AG08395 (cell line): ENCODE measurements around the gene CXCL3.
A peak's percentile ranks its signal among the peaks of the same experiment; 100 is the strongest.
"Not testable (repeated sequence)": the region's sequence is repeated elsewhere in the genome, so short reads cannot be mapped to it uniquely, and the experiment has no call there.

ENCODE experiments used
- DNase-seq: peaks from one replicate; pipeline ENCODE4 v3.0.0; 2012; ENCODE audit warnings: mixed read lengths, low spot score

Gene CXCL3

GRCh38 chr4:74038425-74039314 is at the start of gene CXCL3:
Gene CXCL3, minus strand, starts transcription at chr4:74038689. Its CDS starts 78 bp downstream, at chr4:74038611.
- DNase-seq = peak; percentile 52

- no peak for DNase-seq
These were observed 49.0 kb upstream of the CXCL3 start for GRCh38 chr4:74087481-74087880.

- no peak for DNase-seq
These were observed 47.2 kb upstream of the CXCL3 start for GRCh38 chr4:74085669-74086068.

GRCh38 chr4:74084984-74085383 is 46.5 kb upstream of the CXCL3 start:
- no peak for DNase-seq

- DNase-seq = no peak
These were observed 45.1 kb upstream of the CXCL3 start for GRCh38 chr4:74083546-74083945.

- DNase-seq = no peak
These were observed 42.5 kb upstream of the CXCL3 start for GRCh38 chr4:74081035-74081434.

GRCh38 chr4:74080351-74080750 is 41.9 kb upstream of the CXCL3 start:
- DNase-seq = not testable (repeated sequence)

- not testable (repeated sequence) for DNase-seq
These were observed 40.5 kb upstream of the CXCL3 start for GRCh38 chr4:74079024-74079423.

- no peak for DNase-seq
These were observed 34.9 kb upstream of the CXCL3 start for GRCh38 chr4:74073358-74073757.

- no peak for DNase-seq
These were observed 34.2 kb upstream of the CXCL3 start for GRCh38 chr4:74072739-74073138.

- DNase-seq = no peak
These were observed 29.1 kb upstream of the CXCL3 start for GRCh38 chr4:74067586-74067985.

- DNase-seq = no peak
These were observed 27.7 kb upstream of the CXCL3 start for GRCh38 chr4:74066232-74066631.

- DNase-seq = no peak
These were observed 26.7 kb upstream of the CXCL3 start for GRCh38 chr4:74065115-74065642.

GRCh38 chr4:74063859-74064258 is 25.4 kb upstream of the CXCL3 start:
- no peak for DNase-seq

GRCh38 chr4:74062953-74063352 is 24.5 kb upstream of the CXCL3 start:
- DNase-seq = no peak

- no peak for DNase-seq
These were observed 22.9 kb upstream of the CXCL3 start for GRCh38 chr4:74061430-74061829.

GRCh38 chr4:74059161-74059829 is 20.8 kb upstream of the CXCL3 start:
- DNase-seq = no peak

- no peak for DNase-seq
These were observed 19.7 kb upstream of the CXCL3 start for GRCh38 chr4:74058048-74058651.

- DNase-seq = no peak
These were observed 19.1 kb upstream of the CXCL3 start for GRCh38 chr4:74057588-74057987.

GRCh38 chr4:74056858-74057562 is 18.5 kb upstream of the CXCL3 start:
- DNase-seq = peak; percentile 54

- DNase-seq = peak; percentile 29
These were observed 17.8 kb upstream of the CXCL3 start for GRCh38 chr4:74056114-74056857.
